Measurements from ENCODE around the gene SKP2.

SKP2 gene

DNA sequence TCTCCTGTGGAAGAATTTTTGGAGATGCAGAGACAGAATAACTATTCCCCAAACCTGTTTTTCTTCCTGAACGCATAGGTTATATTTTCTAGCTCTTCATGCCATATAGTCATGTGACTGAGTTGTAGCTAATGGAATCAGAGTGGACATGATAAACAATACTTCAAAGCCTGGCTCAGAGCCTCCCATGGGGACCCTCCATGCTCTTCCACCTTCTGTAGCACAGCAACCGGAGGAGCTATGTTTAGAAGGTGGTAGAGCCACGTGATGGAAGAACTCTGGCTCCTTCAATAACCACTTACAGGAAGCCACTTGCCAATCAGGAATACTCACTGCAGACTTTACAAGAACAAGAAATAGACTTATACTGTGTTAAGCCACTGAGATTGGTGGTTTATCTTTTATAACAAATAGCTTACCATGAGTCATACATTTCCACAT, 50.6 kb downstream of the SKP2 start:
- H3K27me3 ChIP-seq (ENCODE audit: insufficient read depth, insufficient read length), result no peaks in the 10 kb centered on the region
- H3K9me3 ChIP-seq (ENCODE audit: insufficient read depth, low read length), result no peaks in the 10 kb centered on the region
- TF ChIP-seq YY1 (IDR thresholded peaks at IDR 0.05; ENCODE audit: insufficient read depth, insufficient read length) (no peak), ZNF274 (IDR thresholded peaks at IDR 0.05; ENCODE audit: low read depth, low read length) (no peak), SUZ12 (IDR thresholded peaks at IDR 0.05; ENCODE audit: extremely low read depth, insufficient read depth, insufficient read length) (no peak)
- peaks cover under 1% of the 10 kb centered on the region for H3K36me3 ChIP-seq (ENCODE audit: insufficient read depth, insufficient read length, low read length)
- H3K4me3 ChIP-seq (ENCODE audit: insufficient read length, low read depth), result no peak overlapping the region
- H3K9ac ChIP-seq (ENCODE audit: insufficient read length, low read depth), result no peak overlapping the region
- no peak for DNase-seq (ENCODE audit: low read depth, low spot score)
- no peaks in the 10 kb centered on the region for H3K4me1 ChIP-seq (ENCODE audit: insufficient read depth, insufficient read length)

- no peak overlapping the region for H3K9ac ChIP-seq (ENCODE audit: insufficient read length, low read depth)
- TF ChIP-seq SUZ12 (IDR thresholded peaks at IDR 0.05; ENCODE audit: extremely low read depth, insufficient read depth, insufficient read length) (no peak), ZNF274 (IDR thresholded peaks at IDR 0.05; ENCODE audit: low read depth, low read length) (no peak), YY1 (IDR thresholded peaks at IDR 0.05; ENCODE audit: insufficient read depth, insufficient read length) (no peak)
- H3K9me3 ChIP-seq (ENCODE audit: insufficient read depth, low read length), result no peaks in the 10 kb centered on the region
- no peak overlapping the region for H3K4me3 ChIP-seq (ENCODE audit: insufficient read length, low read depth)
- no peaks in the 10 kb centered on the region for H3K4me1 ChIP-seq (ENCODE audit: insufficient read depth, insufficient read length)
- no peaks in the 10 kb centered on the region for H3K36me3 ChIP-seq (ENCODE audit: insufficient read depth, insufficient read length, low read length)
- no peaks in the 10 kb centered on the region for H3K27me3 ChIP-seq (ENCODE audit: insufficient read depth, insufficient read length)
- DNase-seq (ENCODE audit: low read depth, low spot score), result no peak
Observed at GRCh38 chr5:36205329-36205728, 53.4 kb downstream of the SKP2 start.

DNA sequence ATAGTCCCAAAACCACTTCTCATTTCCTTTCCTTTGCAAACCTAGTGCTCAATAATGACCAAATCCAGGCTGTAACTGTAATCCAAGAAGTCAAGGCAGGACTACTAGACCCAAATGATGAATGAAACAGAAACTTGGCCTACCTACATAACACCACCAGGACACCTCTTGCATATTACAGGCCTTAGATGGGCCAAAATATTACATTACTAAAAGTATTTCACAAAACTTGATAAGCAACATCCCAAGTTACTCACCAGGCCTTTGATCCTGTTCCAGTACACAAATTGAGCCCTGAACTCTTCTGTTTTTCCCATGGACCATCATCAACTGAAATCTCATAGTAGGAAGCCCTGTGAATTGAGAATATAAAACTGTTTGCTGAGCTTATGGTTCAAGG, 55.0 kb downstream of the SKP2 start:
- Histone ChIP-seq H3K9ac (ENCODE audit: insufficient read length, low read depth) (no peak overlapping the region), H3K4me3 (ENCODE audit: insufficient read length, low read depth) (no peak overlapping the region)
- no peak for TF ChIP-seq SUZ12 (IDR thresholded peaks at IDR 0.05; ENCODE audit: extremely low read depth, insufficient read depth, insufficient read length)
- no peak for TF ChIP-seq YY1 (IDR thresholded peaks at IDR 0.05; ENCODE audit: insufficient read depth, insufficient read length)
- no peak for TF ChIP-seq ZNF274 (IDR thresholded peaks at IDR 0.05; ENCODE audit: low read depth, low read length)

DNA sequence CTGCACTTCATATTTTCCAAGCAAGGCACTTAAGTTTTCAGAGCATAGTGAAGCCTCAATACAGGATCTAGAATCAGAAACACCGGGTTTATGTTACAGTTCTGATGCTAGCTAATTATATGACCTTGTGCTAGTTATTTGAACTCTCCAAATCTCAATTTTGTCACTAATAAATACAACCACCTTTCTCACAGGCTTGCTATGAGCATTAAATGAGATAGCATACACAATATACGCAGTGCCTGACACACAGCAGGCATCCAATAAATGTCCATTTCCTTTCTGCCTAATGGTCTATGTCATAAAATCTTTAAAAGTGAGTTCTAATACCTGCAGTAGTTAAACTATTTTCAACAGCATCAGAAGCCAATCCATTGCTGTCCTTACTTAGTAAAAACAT, 56.9 kb downstream of the SKP2 start:
- H3K36me3 ChIP-seq (ENCODE audit: insufficient read depth, insufficient read length, low read length), result no peaks in the 10 kb centered on the region
- H3K4me1 ChIP-seq (ENCODE audit: insufficient read depth, insufficient read length), result no peaks in the 10 kb centered on the region
- H3K9me3 ChIP-seq (ENCODE audit: insufficient read depth, low read length), result no peaks in the 10 kb centered on the region
- H3K27me3 ChIP-seq (ENCODE audit: insufficient read depth, insufficient read length), result no peaks in the 10 kb centered on the region
- TF ChIP-seq YY1 (IDR thresholded peaks at IDR 0.05; ENCODE audit: insufficient read depth, insufficient read length) (no peak), SUZ12 (IDR thresholded peaks at IDR 0.05; ENCODE audit: extremely low read depth, insufficient read depth, insufficient read length) (no peak), ZNF274 (IDR thresholded peaks at IDR 0.05; ENCODE audit: low read depth, low read length) (no peak)
- DNase-seq (ENCODE audit: low read depth, low spot score), result no peak
- no peak overlapping the region for H3K4me3 ChIP-seq (ENCODE audit: insufficient read length, low read depth)
- H3K9ac ChIP-seq (ENCODE audit: insufficient read length, low read depth), result no peak overlapping the region

More for the DNA sequence above, 55.0 kb downstream of the SKP2 start:
- DNase-seq (ENCODE audit: low read depth, low spot score), result no peak
- Histone ChIP-seq H3K9me3 (ENCODE audit: insufficient read depth, low read length) (no peaks in the 10 kb centered on the region), H3K4me1 (ENCODE audit: insufficient read depth, insufficient read length) (no peaks in the 10 kb centered on the region), H3K36me3 (ENCODE audit: insufficient read depth, insufficient read length, low read length) (no peaks in the 10 kb centered on the region), H3K27me3 (ENCODE audit: insufficient read depth, insufficient read length) (no peaks in the 10 kb centered on the region)

DNA sequence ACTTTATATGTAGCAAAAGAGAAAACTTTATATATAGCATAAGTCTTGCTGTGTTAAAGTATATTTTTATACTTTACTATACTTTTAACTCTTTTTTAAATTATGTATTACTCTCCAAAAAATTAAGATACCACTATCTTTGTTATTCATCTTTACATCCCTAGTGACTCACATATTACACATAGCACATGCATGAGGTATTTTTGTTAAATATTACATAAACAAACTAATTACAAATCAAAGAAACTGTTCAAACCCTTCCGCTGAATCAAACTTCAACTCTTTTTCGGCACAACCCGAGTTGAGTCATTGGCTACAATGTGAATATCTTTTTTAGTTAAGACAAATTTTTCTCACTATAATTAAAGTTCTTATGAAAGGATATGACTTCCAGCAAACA, 57.8 kb downstream of the SKP2 start:
- H3K36me3 ChIP-seq (ENCODE audit: insufficient read depth, insufficient read length, low read length), result no peaks in the 10 kb centered on the region

GRCh38 chr5:36214436-36214835, 62.5 kb downstream of the SKP2 start:
- Histone ChIP-seq H3K4me1 (ENCODE audit: insufficient read depth, insufficient read length) (no peaks in the 10 kb centered on the region), H3K36me3 (ENCODE audit: insufficient read depth, insufficient read length, low read length) (no peaks in the 10 kb centered on the region), H3K4me3 (ENCODE audit: insufficient read length, low read depth) (no peak overlapping the region), H3K27me3 (ENCODE audit: insufficient read depth, insufficient read length) (no peaks in the 10 kb centered on the region), H3K9me3 (ENCODE audit: insufficient read depth, low read length) (no peaks in the 10 kb centered on the region), H3K9ac (ENCODE audit: insufficient read length, low read depth) (no peak overlapping the region)
- DNase-seq (ENCODE audit: low read depth, low spot score), result no peak
- TF ChIP-seq ZNF274 (IDR thresholded peaks at IDR 0.05; ENCODE audit: low read depth, low read length), result no peak
- TF ChIP-seq SUZ12 (IDR thresholded peaks at IDR 0.05; ENCODE audit: extremely low read depth, insufficient read depth, insufficient read length), result no peak
- no peak for TF ChIP-seq YY1 (IDR thresholded peaks at IDR 0.05; ENCODE audit: insufficient read depth, insufficient read length)

More for the DNA sequence above, 57.8 kb downstream of the SKP2 start:
- Histone ChIP-seq H3K9ac (ENCODE audit: insufficient read length, low read depth) (no peak overlapping the region), H3K27me3 (ENCODE audit: insufficient read depth, insufficient read length) (no peaks in the 10 kb centered on the region), H3K4me3 (ENCODE audit: insufficient read length, low read depth) (no peak overlapping the region), H3K9me3 (ENCODE audit: insufficient read depth, low read length) (no peaks in the 10 kb centered on the region), H3K4me1 (ENCODE audit: insufficient read depth, insufficient read length) (no peaks in the 10 kb centered on the region)
- no peak for DNase-seq (ENCODE audit: low read depth, low spot score)
- TF ChIP-seq ZNF274 (IDR thresholded peaks at IDR 0.05; ENCODE audit: low read depth, low read length) (no peak), YY1 (IDR thresholded peaks at IDR 0.05; ENCODE audit: insufficient read depth, insufficient read length) (no peak), SUZ12 (IDR thresholded peaks at IDR 0.05; ENCODE audit: extremely low read depth, insufficient read depth, insufficient read length) (no peak)

DNA sequence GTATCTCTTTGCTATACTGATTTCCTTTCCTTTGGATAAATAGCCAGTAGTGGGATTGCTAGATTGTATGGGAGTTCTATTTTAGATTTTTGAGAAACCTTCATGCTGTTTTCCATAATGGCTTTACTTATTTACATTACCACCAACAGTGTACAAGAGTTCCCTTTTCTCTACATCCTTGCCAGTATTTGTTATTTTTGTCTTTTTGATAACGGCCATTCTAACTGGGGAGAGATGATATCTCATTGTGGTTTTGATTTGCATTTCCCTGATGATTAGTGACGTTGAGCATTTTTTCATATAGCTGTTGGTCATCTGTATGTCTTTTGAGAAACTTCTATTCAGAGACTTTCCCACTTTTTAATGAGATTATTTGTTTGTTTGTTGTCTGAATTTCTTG, 64.0 kb downstream of the SKP2 start:
- DNase-seq (ENCODE audit: low read depth, low spot score), result no peak
- H3K9me3 ChIP-seq (ENCODE audit: insufficient read depth, low read length), result no peaks in the 10 kb centered on the region
- no peaks in the 10 kb centered on the region for H3K4me1 ChIP-seq (ENCODE audit: insufficient read depth, insufficient read length)
- H3K27me3 ChIP-seq (ENCODE audit: insufficient read depth, insufficient read length), result no peaks in the 10 kb centered on the region
- no peaks in the 10 kb centered on the region for H3K36me3 ChIP-seq (ENCODE audit: insufficient read depth, insufficient read length, low read length)
- H3K9ac ChIP-seq (ENCODE audit: insufficient read length, low read depth), result no peak overlapping the region
- no peak for TF ChIP-seq ZNF274 (IDR thresholded peaks at IDR 0.05; ENCODE audit: low read depth, low read length)
- no peak for TF ChIP-seq YY1 (IDR thresholded peaks at IDR 0.05; ENCODE audit: insufficient read depth, insufficient read length)
- no peak for TF ChIP-seq SUZ12 (IDR thresholded peaks at IDR 0.05; ENCODE audit: extremely low read depth, insufficient read depth, insufficient read length)
- no peak overlapping the region for H3K4me3 ChIP-seq (ENCODE audit: insufficient read length, low read depth)

Data from NT2/D1 (cell line).